Panc1 (cell line): ENCODE results near the gene PRDM12. TPM values are rescaled to one million over a fixed set of nuclear protein-coding genes. Genes with fewer than 3 reads are reported as not detected.

Source experiments
- ATAC-seq: fragments of 200-7000 bp; cut with Tn5 transposase; 2 replicates; pipeline ENCODE4 v1.9.1; 2020; ENCODE audit warnings: mild to moderate bottlenecking, moderate library complexity
- BruUV-seq: library from RNA; stranded (reverse); fragments of 400-500 nt; replicated peaks from 2 replicates; lab custom pipeline; 2021; lab: Mats Ljungman, UMichigan
- CTCF ChIA-PET: fragments of 300-600 bp; sonication (Branson Sonifier 250); formaldehyde crosslinking; loops from one replicate; lab custom pipeline; 2022; ENCODE audit warnings: antibody characterized with exemption; lab: Charles Lee
- POLR2A ChIA-PET: fragments of 300-600 bp; sonication (Branson Sonifier 250); formaldehyde crosslinking; loops from one replicate; lab custom pipeline; 2022; ENCODE audit warnings: antibody characterized with exemption; lab: Charles Lee
- DNase-seq: peaks from one replicate; pipeline ENCODE4 v3.0.0-alpha.2; 2010; ENCODE audit warnings: low read depth, low spot score
- H3K27ac ChIP-seq: 2 replicates; pipeline ENCODE4 v1.5.1; 2011; ENCODE audit warnings: mild to moderate bottlenecking, low read length, inconsistent platforms
- H3K27me3 ChIP-seq: fragments of 200-500 bp; sonication (Bioruptor generic); 2 replicates; pipeline ENCODE4 v1.6.0; 2014; ENCODE audit warnings: low read length, inconsistent platforms; ENCODE audit not compliant: control insufficient read depth, insufficient read depth
- H3K36me3 ChIP-seq: fragments of 200-500 bp; sonication (Bioruptor generic); 2 replicates; pipeline ENCODE4 v1.5.1; 2014; ENCODE audit warnings: inconsistent platforms, mild to moderate bottlenecking, low read length, moderate library complexity; ENCODE audit not compliant: control insufficient read depth, insufficient read depth
- H3K4me1 ChIP-seq: 2 replicates; pipeline ENCODE4 v1.5.1; 2011; ENCODE audit warnings: inconsistent platforms, mild to moderate bottlenecking, low read length, moderate library complexity; ENCODE audit not compliant: control insufficient read depth, insufficient read depth
- H3K4me3 ChIP-seq, 2 experiments: 2 replicates each; pipeline ENCODE4 v1.5.1; 2011 to 2012; ENCODE audit warnings: low read depth in 2 of 2, low read length in 2 of 2, mild to moderate bottlenecking in 2 of 2, inconsistent platforms in 1 of 2, moderate library complexity in 1 of 2
- H3K9me3 ChIP-seq: fragments of 200-500 bp; sonication (Bioruptor generic); 2 replicates; pipeline ENCODE4 v1.5.1; 2014; ENCODE audit warnings: low read depth, mild to moderate bottlenecking, inconsistent platforms, low read length, moderate library complexity; ENCODE audit not compliant: control insufficient read depth, insufficient read depth
- CTCF ChIP-seq: fragments of 450-650 bp; IDR thresholded peaks from 2 replicates; pipeline ENCODE4 v1.5.1; 2017; ENCODE audit warnings: mild to moderate bottlenecking
- POLR2AphosphoS5 ChIP-seq: IDR thresholded peaks from 2 replicates; pipeline ENCODE4 v1.6.1; 2012; ENCODE audit warnings: mild to moderate bottlenecking, low read depth, low read length, moderate library complexity
- SIN3A ChIP-seq: IDR thresholded peaks from 2 replicates; pipeline ENCODE4 v1.6.1; 2012; ENCODE audit warnings: low read depth, mild to moderate bottlenecking, low read length, moderate library complexity, borderline replicate concordance; ENCODE audit not compliant: insufficient read depth
- TCF7L2 ChIP-seq: IDR thresholded peaks from 2 replicates; pipeline ENCODE4 v1.6.1; 2011; ENCODE audit warnings: mild to moderate bottlenecking, low read depth, low read length, inconsistent platforms
- in situ Hi-C: cut with HindIII; loops from 2 replicates; pipeline ENCODE4 v1.10.0; 2016; ENCODE audit warnings: low sequenced_read_pairs, low pct_unique_long_range_greater_than_20kb
- intact Hi-C: fragments of 100-400 bp; cut with micrococcal nuclease; formaldehyde crosslinking; loops from one replicate; pipeline ENCODE4 v1.10.0; 2022; ENCODE audit not compliant: unreplicated experiment
- total RNA-seq: library from RNA; stranded (reverse); gene quantifications from one replicate; pipeline ENCODE4 v1.2.1, GENCODE V29; 2021; ENCODE audit not compliant: unreplicated experiment
- TF ChIP-seq, protein P1 (sequence below), 2 experiments: IDR thresholded peaks; 2 replicates each; pipeline ENCODE4 v1.6.1; 2011 to 2012; ENCODE audit warnings: low read depth in 2 of 2, control low read depth in 1 of 2, low read length in 1 of 2, mild to moderate bottlenecking in 1 of 2, moderate library complexity in 1 of 2; ENCODE audit not compliant: insufficient read depth in 1 of 2

PRDM12 gene
- total RNA-seq, 1 experiment from 2014 or later: 0.08 TPM

DNA sequence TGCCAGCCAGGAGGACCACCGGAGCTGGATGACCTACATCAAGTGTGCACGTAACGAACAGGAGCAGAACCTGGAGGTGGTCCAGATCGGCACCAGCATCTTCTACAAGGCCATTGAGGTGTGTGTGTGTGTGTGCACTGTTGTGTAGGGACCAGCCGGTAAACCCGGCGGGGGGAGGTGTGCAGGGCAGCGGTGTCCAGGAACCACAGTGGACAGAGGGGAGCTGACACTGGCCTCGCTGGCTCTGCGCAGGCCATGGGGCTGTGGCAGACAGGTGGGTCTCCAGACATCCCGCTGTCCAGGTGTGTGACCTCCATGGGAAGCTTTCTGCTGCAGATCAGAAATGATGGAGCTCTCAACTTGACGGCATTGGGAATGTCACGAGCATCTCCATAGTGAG lies 3.8 kb downstream of the PRDM12 start:
- Histone ChIP-seq H3K27me3 (peaks cover 2% of the 10 kb centered on the region; the same call in 1 of the 2 replicates), H3K9me3 (no peaks in the 10 kb centered on the region), H3K36me3 (no peaks in the 10 kb centered on the region), H3K27ac (no peak overlapping the region), H3K4me3 (no peak overlapping the region), H3K4me1 (no peaks in the 10 kb centered on the region)
- POLR2A ChIA-PET: no interaction called here
- CTCF ChIA-PET: no interaction called here
- intact Hi-C loops (no loop called here), in situ Hi-C loops (no loop called here)
- ATAC-seq (no peak), DNase-seq (no peak)
- no peak for TF ChIP-seq POLR2AphosphoS5
- no peak for TF ChIP-seq TCF7L2
- TF ChIP-seq CTCF: no peak
- no TSS peak for BruUV-seq

DNA sequence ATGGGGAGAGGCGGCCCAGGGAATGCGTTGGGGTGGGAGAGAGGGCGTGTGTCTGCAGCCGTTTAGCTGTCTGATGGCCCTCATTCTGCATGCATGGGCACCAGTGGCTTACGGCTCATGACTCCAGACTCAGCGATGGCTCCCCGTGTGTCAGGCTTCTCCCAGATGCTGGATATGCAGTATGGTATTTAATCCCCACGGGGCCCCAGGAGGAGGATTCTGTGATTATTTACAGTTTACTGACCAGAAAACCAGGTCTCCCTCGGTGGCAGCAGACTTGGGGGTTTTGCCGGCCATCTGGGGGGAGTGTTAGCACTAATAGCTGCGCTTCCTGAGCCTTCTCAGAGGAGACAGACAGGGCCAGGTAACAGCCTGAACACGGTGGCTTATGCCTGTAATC lies 4.3 kb downstream of the PRDM12 start:
- Histone ChIP-seq H3K27me3 (peaks cover 2% of the 10 kb centered on the region; the same call in 1 of the 2 replicates), H3K4me1 (no peaks in the 10 kb centered on the region), H3K27ac (no peak overlapping the region), H3K9me3 (no peaks in the 10 kb centered on the region), H3K4me3 (no peak overlapping the region), H3K36me3 (no peaks in the 10 kb centered on the region)
- intact Hi-C loops (no loop called here), in situ Hi-C loops (no loop called here)
- ChIA-PET POLR2A (no interaction called here), CTCF (no interaction called here)
- ATAC-seq (no peak), DNase-seq (no peak)
- no TSS peak for BruUV-seq
- no peak for TF ChIP-seq TCF7L2
- no peak for TF ChIP-seq POLR2AphosphoS5
- no peak for TF ChIP-seq CTCF
- TF ChIP-seq, protein P1, sequence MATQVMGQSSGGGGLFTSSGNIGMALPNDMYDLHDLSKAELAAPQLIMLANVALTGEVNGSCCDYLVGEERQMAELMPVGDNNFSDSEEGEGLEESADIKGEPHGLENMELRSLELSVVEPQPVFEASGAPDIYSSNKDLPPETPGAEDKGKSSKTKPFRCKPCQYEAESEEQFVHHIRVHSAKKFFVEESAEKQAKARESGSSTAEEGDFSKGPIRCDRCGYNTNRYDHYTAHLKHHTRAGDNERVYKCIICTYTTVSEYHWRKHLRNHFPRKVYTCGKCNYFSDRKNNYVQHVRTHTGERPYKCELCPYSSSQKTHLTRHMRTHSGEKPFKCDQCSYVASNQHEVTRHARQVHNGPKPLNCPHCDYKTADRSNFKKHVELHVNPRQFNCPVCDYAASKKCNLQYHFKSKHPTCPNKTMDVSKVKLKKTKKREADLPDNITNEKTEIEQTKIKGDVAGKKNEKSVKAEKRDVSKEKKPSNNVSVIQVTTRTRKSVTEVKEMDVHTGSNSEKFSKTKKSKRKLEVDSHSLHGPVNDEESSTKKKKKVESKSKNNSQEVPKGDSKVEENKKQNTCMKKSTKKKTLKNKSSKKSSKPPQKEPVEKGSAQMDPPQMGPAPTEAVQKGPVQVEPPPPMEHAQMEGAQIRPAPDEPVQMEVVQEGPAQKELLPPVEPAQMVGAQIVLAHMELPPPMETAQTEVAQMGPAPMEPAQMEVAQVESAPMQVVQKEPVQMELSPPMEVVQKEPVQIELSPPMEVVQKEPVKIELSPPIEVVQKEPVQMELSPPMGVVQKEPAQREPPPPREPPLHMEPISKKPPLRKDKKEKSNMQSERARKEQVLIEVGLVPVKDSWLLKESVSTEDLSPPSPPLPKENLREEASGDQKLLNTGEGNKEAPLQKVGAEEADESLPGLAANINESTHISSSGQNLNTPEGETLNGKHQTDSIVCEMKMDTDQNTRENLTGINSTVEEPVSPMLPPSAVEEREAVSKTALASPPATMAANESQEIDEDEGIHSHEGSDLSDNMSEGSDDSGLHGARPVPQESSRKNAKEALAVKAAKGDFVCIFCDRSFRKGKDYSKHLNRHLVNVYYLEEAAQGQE (IDR thresholded peaks at IDR 0.05; ENCODE audit: insufficient read depth in 1 of 2, low read depth in 2 of 2, low read length in 1 of 2): no peak
- no peak for TF ChIP-seq SIN3A
